DOHH2 (cell line): Measurements from ENCODE around the gene NR4A3.

Source experiments
- CTCF ChIP-seq: fragments of 200-600 bp; sonication (generic); IDR thresholded peaks from one replicate; pipeline ENCODE4 v1.5.1; 2014; ENCODE audit warnings: antibody characterized with exemption, mild to moderate bottlenecking, low read depth, low read length; ENCODE audit not compliant: poor library complexity, severe bottlenecking
- EZH2phosphoT487 ChIP-seq: fragments of 200-600 bp; sonication (generic); IDR thresholded peaks from 2 replicates; pipeline ENCODE4 v1.6.1; 2017; ENCODE audit warnings: borderline replicate concordance, mild to moderate bottlenecking, antibody characterized with exemption, low read length, moderate library complexity, mixed read lengths

- TF ChIP-seq CTCF (no peak), EZH2phosphoT487 (no peak)
These were observed 52.4 kb downstream of the NR4A3 start for GRCh38 chr9:99873943-99874584.
